Caco-2 (cell line): ENCODE data around the gene GEMIN7. TPM values are rescaled to one million over a fixed set of nuclear protein-coding genes. Genes with fewer than 3 reads are reported as not detected.

Source experiments
- BruUV-seq: library from RNA; stranded (reverse); fragments of 400-500 nt; replicated peaks from 2 replicates; lab custom pipeline; 2021; lab: Mats Ljungman, UMichigan
- CTCF ChIA-PET: fragments of 300-600 bp; sonication (Branson Sonifier 250); formaldehyde crosslinking; loops from one replicate; lab custom pipeline; 2022; ENCODE audit warnings: antibody characterized with exemption; lab: Charles Lee
- POLR2A ChIA-PET: fragments of 300-600 bp; sonication (Branson Sonifier 250); formaldehyde crosslinking; loops from one replicate; lab custom pipeline; 2022; ENCODE audit warnings: antibody characterized with exemption; lab: Charles Lee
- DNase-seq, 2 experiments: peaks; one replicate each; pipeline versions ENCODE4 v3.0.0 to v3.0.0-alpha.2; 2020 to 2022
- H3K27me3 ChIP-seq: replicated peaks from 2 replicates; pipeline ENCODE4 v1.6.0; 2011; ENCODE audit warnings: low read length; ENCODE audit not compliant: control insufficient read depth, insufficient read depth
- H3K36me3 ChIP-seq: 2 replicates; pipeline ENCODE4 v1.5.1; 2011; ENCODE audit warnings: low read length; ENCODE audit not compliant: control insufficient read depth, insufficient read depth
- H3K4me1 ChIP-seq: fragments of 250-450 bp; sonication (Bioruptor Pico); 2 replicates; pipeline ENCODE4 v1.5.1; 2020; ENCODE audit warnings: mild to moderate bottlenecking
- H3K4me3 ChIP-seq: 2 replicates; pipeline ENCODE4 v1.5.1; 2011; ENCODE audit warnings: low read depth, mild to moderate bottlenecking, control low read depth, low read length
- H3K9me3 ChIP-seq: fragments of 250-450 bp; sonication (Bioruptor Pico); 2 replicates; pipeline ENCODE4 v1.5.1; 2020; ENCODE audit warnings: mild to moderate bottlenecking, moderate library complexity
- H3K27ac Mint-ChIP-seq: one replicate; pipeline ENCODE4 v1.8.0; 2022; ENCODE audit warnings: mixed read lengths; ENCODE audit not compliant: unreplicated experiment
- H3K27me3 Mint-ChIP-seq: one replicate; pipeline ENCODE4 v1.8.0; 2022; ENCODE audit warnings: mixed read lengths; ENCODE audit not compliant: insufficient read depth, unreplicated experiment
- H3K36me3 Mint-ChIP-seq: one replicate; pipeline ENCODE4 v1.8.0; 2022; ENCODE audit warnings: mild to moderate bottlenecking, mixed read lengths; ENCODE audit not compliant: insufficient read depth, unreplicated experiment
- H3K4me1 Mint-ChIP-seq: one replicate; pipeline ENCODE4 v1.8.0; 2022; ENCODE audit warnings: low read depth, mixed read lengths; ENCODE audit not compliant: unreplicated experiment
- H3K4me3 Mint-ChIP-seq: one replicate; pipeline ENCODE4 v1.8.0; 2022; ENCODE audit warnings: mild to moderate bottlenecking, moderate library complexity, mixed read lengths; ENCODE audit not compliant: unreplicated experiment
- H3K9me3 Mint-ChIP-seq: one replicate; pipeline ENCODE4 v1.8.0; 2022; ENCODE audit warnings: mixed read lengths; ENCODE audit not compliant: unreplicated experiment
- intact Hi-C: fragments of 100-400 bp; cut with micrococcal nuclease; formaldehyde crosslinking; loops from one replicate; pipeline ENCODE4 v1.10.0; 2022; ENCODE audit not compliant: unreplicated experiment
- total RNA-seq: library from RNA; stranded (reverse); gene quantifications from 2 replicates; pipeline ENCODE4 v1.2.3, GENCODE V29; 2022
- TF ChIP-seq, protein P1 (sequence below), 2 experiments: fragments of 200-600 bp in 1 of 2; IDR thresholded peaks; 1 replicate in 1 of 2; 2 replicates in 1 of 2; pipeline versions ENCODE4 v1.5.1 to v1.8.0; 2011 to 2022; ENCODE audit warnings: antibody characterized with exemption in 1 of 2, control low read depth in 1 of 2, inconsistent platforms in 1 of 2, low read depth in 1 of 2, low read length in 1 of 2, mild to moderate bottlenecking in 1 of 2, moderate library complexity in 1 of 2; ENCODE audit not compliant: insufficient read depth in 1 of 2, severe bottlenecking in 1 of 2, unreplicated experiment in 1 of 2

Gene GEMIN7
- total RNA-seq, 1 experiment from 2014 or later = 49.3 TPM

DNA sequence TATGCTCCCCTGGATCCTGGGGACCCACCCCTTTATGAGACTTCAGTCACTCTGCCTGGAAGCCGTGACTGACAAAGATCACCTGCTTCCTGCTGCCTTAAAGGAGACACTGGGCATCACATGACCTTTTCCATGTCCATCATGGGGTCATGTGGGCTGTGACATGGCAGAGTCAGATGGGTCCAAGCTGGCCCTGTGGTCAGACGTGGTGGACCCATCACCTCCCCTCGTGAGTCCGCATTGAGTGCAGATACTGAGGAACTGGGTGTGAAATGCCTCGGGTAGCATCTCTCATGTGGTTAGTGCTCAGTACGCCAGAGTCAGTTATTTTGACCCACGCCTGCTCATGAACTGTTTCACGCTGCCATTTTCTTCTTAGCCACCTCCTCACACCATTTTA is 54.6 kb downstream of the GEMIN7 start:
- CTCF ChIA-PET = no interaction called here

DNA sequence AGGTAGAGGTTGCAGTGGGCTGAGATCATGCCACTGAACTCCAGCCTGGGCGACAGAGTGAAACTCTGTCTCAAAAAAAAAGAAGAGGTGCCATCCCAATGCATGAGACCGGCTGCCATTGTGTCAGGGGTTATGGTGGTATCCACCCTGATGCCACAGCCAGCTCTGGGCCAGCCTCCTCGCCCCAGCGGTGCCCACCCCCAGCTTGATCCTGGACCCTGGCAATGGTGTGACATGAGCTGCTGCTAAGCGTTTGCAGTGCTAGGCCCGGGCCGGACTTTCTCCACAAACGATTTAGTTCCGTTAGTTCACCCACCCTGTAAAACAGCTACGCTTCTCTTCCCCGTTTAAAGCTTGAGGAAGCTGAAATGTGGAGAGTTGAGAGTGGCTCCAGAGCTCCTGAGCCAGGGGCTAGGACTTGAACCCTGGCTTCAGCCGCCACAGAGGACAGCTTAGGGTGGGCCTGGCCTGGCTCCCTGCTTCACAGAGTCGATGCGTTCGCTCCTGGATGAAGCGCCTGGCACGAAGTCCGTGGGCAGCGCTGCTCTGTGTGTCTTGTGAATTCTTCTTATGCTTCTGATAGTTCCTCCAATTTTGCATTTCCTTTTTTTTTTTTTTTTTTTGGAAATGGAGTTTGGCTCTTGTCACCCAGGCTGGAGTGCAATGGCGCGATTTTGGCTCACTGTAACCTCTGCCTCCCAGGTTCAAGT is 56.3 kb downstream of the GEMIN7 start:
- TF ChIP-seq, protein P1, sequence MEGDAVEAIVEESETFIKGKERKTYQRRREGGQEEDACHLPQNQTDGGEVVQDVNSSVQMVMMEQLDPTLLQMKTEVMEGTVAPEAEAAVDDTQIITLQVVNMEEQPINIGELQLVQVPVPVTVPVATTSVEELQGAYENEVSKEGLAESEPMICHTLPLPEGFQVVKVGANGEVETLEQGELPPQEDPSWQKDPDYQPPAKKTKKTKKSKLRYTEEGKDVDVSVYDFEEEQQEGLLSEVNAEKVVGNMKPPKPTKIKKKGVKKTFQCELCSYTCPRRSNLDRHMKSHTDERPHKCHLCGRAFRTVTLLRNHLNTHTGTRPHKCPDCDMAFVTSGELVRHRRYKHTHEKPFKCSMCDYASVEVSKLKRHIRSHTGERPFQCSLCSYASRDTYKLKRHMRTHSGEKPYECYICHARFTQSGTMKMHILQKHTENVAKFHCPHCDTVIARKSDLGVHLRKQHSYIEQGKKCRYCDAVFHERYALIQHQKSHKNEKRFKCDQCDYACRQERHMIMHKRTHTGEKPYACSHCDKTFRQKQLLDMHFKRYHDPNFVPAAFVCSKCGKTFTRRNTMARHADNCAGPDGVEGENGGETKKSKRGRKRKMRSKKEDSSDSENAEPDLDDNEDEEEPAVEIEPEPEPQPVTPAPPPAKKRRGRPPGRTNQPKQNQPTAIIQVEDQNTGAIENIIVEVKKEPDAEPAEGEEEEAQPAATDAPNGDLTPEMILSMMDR (IDR thresholded peaks at IDR 0.05; ENCODE audit: insufficient read depth in 1 of 2, low read depth in 1 of 2, low read length in 1 of 2, severe bottlenecking in 1 of 2, unreplicated experiment in 1 of 2) = no peak
- DNase-seq = no peak
- H3K36me3 ChIP-seq = peaks cover 1% of the 10 kb centered on the region; the same call in 1 of the 2 replicates
- peaks cover 24% of the 10 kb centered on the region for H3K36me3 Mint-ChIP-seq
- no peaks in the 10 kb centered on the region for H3K27me3 Mint-ChIP-seq
- H3K4me3 Mint-ChIP-seq = no peak overlapping the region
- no peaks in the 10 kb centered on the region for H3K27me3 ChIP-seq
- intact Hi-C loops = no loop called here
- no peaks in the 10 kb centered on the region for H3K4me1 ChIP-seq
- H3K9me3 ChIP-seq = no peaks in the 10 kb centered on the region
- CTCF ChIA-PET = no interaction called here
- H3K4me1 Mint-ChIP-seq = no peaks in the 10 kb centered on the region
- H3K9me3 Mint-ChIP-seq = no peaks in the 10 kb centered on the region
- no peak overlapping the region for H3K4me3 ChIP-seq
- POLR2A ChIA-PET = no interaction called here
- no peak overlapping the region for H3K27ac Mint-ChIP-seq
- no TSS peak for BruUV-seq

More for the DNA sequence above, 54.6 kb downstream of the GEMIN7 start:
- no TSS peak for BruUV-seq
- Mint-ChIP-seq H3K36me3 (peaks cover 22% of the 10 kb centered on the region), H3K27me3 (no peaks in the 10 kb centered on the region), H3K4me1 (no peaks in the 10 kb centered on the region), H3K9me3 (no peaks in the 10 kb centered on the region), H3K4me3 (no peak overlapping the region), H3K27ac (no peak overlapping the region)
- no peaks in the 10 kb centered on the region for H3K36me3 ChIP-seq
- POLR2A ChIA-PET = no interaction called here
- intact Hi-C loops = no loop called here
- no peaks in the 10 kb centered on the region for H3K27me3 ChIP-seq
- H3K9me3 ChIP-seq = no peaks in the 10 kb centered on the region
- no peak overlapping the region for H3K4me3 ChIP-seq
- no peaks in the 10 kb centered on the region for H3K4me1 ChIP-seq
- TF ChIP-seq, protein P1 (IDR thresholded peaks at IDR 0.05; ENCODE audit: insufficient read depth in 1 of 2, low read depth in 1 of 2, low read length in 1 of 2, severe bottlenecking in 1 of 2, unreplicated experiment in 1 of 2) = no peak
- no peak for DNase-seq

DNA sequence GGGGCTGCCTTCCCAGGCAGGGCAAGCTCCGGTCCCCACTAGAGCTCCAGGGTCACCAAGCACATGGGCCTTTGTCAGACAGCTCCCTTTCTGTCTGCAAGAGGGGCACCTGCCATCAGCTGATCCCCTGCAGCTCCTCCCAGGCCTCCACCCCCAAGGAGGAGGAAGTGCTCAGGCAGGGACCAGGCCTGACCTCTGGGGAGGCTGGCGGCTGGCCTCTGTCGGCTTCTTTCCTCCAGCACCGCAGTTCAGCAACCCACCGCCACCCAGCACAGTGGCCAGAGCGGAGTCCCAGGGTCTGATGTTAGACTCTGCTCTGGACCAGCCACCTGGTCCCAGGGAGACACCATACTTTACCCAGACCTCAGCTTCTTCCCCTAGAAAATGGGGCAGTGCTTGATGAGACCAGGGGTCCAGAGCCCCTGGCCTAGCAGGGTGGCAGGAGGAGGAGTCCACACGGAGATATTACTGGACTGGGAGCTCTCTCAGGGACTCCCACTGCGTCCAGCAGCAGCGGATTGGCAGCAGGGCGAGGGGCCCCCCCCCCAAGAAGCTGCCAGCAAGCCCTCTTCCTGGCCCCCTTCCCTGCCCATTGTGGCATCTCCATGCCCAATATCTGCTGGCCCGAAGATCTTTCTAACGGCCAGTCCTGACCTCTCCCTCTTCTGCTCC is 57.6 kb downstream of the GEMIN7 start:
- Histone ChIP-seq H3K36me3 (peaks cover 1% of the 10 kb centered on the region; the same call in 1 of the 2 replicates), H3K4me1 (no peaks in the 10 kb centered on the region), H3K27me3 (no peaks in the 10 kb centered on the region), H3K9me3 (no peaks in the 10 kb centered on the region), H3K4me3 (no peak overlapping the region)
- H3K27me3 Mint-ChIP-seq = no peaks in the 10 kb centered on the region
- POLR2A ChIA-PET = no interaction called here
- peak overlapping the region; percentile 6 for H3K27ac Mint-ChIP-seq
- no TSS peak for BruUV-seq
- H3K36me3 Mint-ChIP-seq = peaks cover 32% of the 10 kb centered on the region
- no peak overlapping the region for H3K4me3 Mint-ChIP-seq
- H3K4me1 Mint-ChIP-seq = no peaks in the 10 kb centered on the region
- DNase-seq = no peak
- intact Hi-C loops = no loop called here
- no peaks in the 10 kb centered on the region for H3K9me3 Mint-ChIP-seq
- CTCF ChIA-PET = interaction anchor here (0.5 kb wide), 1 partner anchor 46 kb away, joined by 3 read pairs; no protein-coding TSS in a partner anchor
- TF ChIP-seq, protein P1 (IDR thresholded peaks at IDR 0.05; ENCODE audit: insufficient read depth in 1 of 2, low read depth in 1 of 2, low read length in 1 of 2, severe bottlenecking in 1 of 2, unreplicated experiment in 1 of 2) = no peak
